Nephron (organoid): Measurements from ENCODE around the gene SLAMF7.
"Not testable (repeated sequence)": the region's sequence is repeated elsewhere in the genome, so short reads cannot be mapped to it uniquely, and the experiment has no call there.

Experiments used
- H3K27ac Mint-ChIP-seq, 3 experiments: 2 replicates each; pipeline ENCODE4 v1.8.0; 2020; ENCODE audit warnings: mixed read lengths in 3 of 3, mild to moderate bottlenecking in 2 of 3, moderate library complexity in 1 of 3
- H3K27me3 Mint-ChIP-seq: 2 replicates; pipeline ENCODE4 v1.8.0; 2021; ENCODE audit warnings: low read depth, mild to moderate bottlenecking, moderate library complexity, mixed read lengths
- H3K36me3 Mint-ChIP-seq: 2 replicates; pipeline ENCODE4 v1.8.0; 2020; ENCODE audit warnings: low read depth, mixed read lengths
- H3K4me1 Mint-ChIP-seq: 2 replicates; pipeline ENCODE4 v1.8.0; 2020; ENCODE audit warnings: mixed read lengths
- H3K4me3 Mint-ChIP-seq, 3 experiments: 2 replicates each; pipeline ENCODE4 v1.8.0; 2020; ENCODE audit warnings: mild to moderate bottlenecking in 3 of 3, mixed read lengths in 3 of 3, moderate library complexity in 2 of 3
- H3K9me3 Mint-ChIP-seq: 2 replicates; pipeline ENCODE4 v1.8.0; 2020; ENCODE audit warnings: mixed read lengths
- TF ChIP-seq, protein P1 (sequence below), 3 experiments: fragments of 200-600 bp; sonication (generic); IDR thresholded peaks; one replicate each; pipeline ENCODE4 v1.5.0; 2021; ENCODE audit warnings: antibody characterized with exemption in 3 of 3; ENCODE audit not compliant: unreplicated experiment in 3 of 3

SLAMF7 gene

DNA sequence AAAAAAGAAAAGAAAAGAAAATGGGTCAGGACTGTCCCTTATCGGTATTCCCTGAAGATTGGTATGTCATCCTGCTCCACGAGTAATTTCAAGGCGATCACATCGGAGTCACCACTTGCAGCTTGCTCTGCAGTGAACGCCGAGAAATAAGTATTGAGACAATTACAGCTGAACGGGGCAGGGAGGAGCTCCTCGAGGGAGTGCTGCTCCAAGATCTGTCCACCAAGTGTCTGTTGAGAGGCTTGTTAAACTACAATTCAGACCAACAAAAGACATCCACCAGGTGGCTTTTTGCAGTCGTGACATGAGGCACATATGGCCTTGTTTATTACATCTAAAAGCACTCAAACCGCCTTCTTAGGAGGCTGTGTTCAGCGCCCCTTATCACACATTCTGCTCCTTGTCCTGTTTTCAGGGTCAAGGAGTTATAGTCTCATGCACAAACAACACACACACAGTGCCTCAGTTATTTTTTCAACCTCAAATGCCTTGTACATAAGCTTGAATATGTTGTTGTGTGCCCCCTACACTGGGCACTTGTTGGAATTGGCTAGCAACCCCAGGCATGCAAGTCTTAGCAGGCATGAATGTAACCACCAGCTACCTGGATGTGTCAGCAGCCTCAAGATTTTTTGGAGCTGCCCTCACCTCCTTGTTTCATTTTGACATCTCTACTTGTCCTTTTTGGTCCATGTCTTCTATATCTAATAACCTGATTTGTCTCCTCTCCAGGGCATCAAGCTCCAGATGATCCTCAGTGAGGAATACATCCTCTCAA lies 14.4 kb upstream of the SLAMF7 start:
- TF ChIP-seq, protein P1, sequence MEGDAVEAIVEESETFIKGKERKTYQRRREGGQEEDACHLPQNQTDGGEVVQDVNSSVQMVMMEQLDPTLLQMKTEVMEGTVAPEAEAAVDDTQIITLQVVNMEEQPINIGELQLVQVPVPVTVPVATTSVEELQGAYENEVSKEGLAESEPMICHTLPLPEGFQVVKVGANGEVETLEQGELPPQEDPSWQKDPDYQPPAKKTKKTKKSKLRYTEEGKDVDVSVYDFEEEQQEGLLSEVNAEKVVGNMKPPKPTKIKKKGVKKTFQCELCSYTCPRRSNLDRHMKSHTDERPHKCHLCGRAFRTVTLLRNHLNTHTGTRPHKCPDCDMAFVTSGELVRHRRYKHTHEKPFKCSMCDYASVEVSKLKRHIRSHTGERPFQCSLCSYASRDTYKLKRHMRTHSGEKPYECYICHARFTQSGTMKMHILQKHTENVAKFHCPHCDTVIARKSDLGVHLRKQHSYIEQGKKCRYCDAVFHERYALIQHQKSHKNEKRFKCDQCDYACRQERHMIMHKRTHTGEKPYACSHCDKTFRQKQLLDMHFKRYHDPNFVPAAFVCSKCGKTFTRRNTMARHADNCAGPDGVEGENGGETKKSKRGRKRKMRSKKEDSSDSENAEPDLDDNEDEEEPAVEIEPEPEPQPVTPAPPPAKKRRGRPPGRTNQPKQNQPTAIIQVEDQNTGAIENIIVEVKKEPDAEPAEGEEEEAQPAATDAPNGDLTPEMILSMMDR (IDR thresholded peaks at IDR 0.05; ENCODE audit: unreplicated experiment in 3 of 3), result no peak
- Mint-ChIP-seq H3K9me3 (peaks cover 3% of the 10 kb centered on the region), H3K27me3 (no peaks in the 10 kb centered on the region), H3K27ac (no peak overlapping the region), H3K4me3 (no peak overlapping the region), H3K4me1 (no peaks in the 10 kb centered on the region), H3K36me3 (no peaks in the 10 kb centered on the region)

DNA sequence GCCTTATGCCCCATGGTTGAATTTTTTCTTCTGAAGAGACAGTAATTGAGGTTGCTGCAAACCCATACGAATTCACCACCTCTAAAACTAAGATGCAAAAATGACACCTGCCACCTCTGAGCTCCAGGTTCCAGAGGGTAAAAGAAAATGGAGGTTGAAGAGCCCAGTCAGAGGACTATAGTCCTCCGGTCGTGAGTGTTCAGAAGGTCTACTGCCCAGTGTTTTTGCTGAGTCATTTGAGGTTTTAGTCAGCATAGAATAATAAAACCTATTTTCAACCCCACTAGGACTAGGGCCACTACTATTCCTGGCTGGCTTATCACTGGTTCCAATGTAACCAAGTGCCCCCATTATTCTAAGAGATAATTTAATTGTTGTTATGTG lies 12.9 kb upstream of the SLAMF7 start:
- Mint-ChIP-seq H3K27ac (no peak overlapping the region), H3K9me3 (no peaks in the 10 kb centered on the region), H3K4me3 (no peak overlapping the region), H3K27me3 (no peaks in the 10 kb centered on the region), H3K36me3 (no peaks in the 10 kb centered on the region), H3K4me1 (no peaks in the 10 kb centered on the region)
- TF ChIP-seq, protein P1 (IDR thresholded peaks at IDR 0.05; ENCODE audit: unreplicated experiment in 3 of 3), result no peak

DNA sequence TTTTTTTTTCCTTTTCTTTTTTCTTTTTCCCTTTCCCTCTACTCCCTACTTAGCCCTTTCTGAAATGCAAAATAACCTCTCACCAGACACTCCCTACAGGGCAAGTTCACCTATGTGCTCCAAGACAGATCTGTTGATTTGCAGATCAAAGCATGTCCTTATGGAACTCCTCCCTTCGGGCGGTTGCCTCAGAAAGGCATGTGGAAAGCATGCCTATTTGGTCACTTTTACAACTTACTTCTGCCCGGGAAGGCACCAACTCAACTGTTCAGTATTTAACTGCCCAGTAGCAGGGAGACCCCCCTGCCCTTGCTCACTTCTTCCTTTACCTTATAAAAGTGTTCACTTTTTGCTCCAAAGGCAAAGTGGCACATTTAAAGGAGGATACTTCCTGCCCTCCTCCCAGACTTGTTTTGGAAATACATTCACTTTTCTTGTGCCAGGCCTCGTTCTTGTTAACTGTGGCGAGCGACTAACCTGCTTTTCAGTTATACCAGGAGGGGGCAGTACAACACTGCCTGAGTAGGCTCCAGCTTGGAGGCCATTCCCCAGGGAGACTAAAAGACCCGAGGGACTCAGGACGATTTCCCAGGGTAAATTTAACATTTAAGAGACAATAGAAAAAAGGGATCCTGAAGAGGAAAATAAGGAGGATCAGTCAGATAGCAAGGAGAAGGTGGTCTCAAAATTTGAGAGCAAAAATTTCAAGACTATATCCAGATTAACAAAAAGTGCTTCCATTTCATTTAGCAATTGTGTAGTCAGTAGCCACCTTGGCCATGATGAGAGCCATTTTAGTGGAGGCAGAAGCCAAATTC lies 12.3 kb upstream of the SLAMF7 start:
- Mint-ChIP-seq H3K9me3 (no peaks in the 10 kb centered on the region), H3K4me1 (no peaks in the 10 kb centered on the region), H3K27me3 (no peaks in the 10 kb centered on the region), H3K4me3 (no peak overlapping the region), H3K36me3 (no peaks in the 10 kb centered on the region), H3K27ac (no peak overlapping the region)
- TF ChIP-seq, protein P1 (IDR thresholded peaks at IDR 0.05; ENCODE audit: unreplicated experiment in 3 of 3), result peak; percentile 80 to 84 (median 81)

DNA sequence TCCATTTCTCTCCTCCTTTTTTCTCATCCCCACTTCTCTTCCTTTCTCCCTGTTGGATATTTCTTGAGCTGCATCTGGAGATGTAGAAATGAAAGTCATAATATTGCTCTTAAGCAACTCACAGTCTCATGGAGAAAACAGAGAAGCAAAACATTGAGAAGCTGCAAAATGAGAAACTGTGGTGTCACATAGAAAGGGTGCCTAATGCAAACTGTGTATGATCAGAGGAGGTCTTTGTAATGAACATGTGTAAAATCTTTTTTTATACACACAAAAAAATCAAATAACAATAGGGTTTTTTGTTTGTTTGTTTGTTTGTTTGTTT lies 11.8 kb upstream of the SLAMF7 start:
- H3K27ac Mint-ChIP-seq, result no peak overlapping the region
- TF ChIP-seq, protein P1 (IDR thresholded peaks at IDR 0.05; ENCODE audit: unreplicated experiment in 3 of 3), result no peak
- H3K4me1 Mint-ChIP-seq, result no peaks in the 10 kb centered on the region

DNA sequence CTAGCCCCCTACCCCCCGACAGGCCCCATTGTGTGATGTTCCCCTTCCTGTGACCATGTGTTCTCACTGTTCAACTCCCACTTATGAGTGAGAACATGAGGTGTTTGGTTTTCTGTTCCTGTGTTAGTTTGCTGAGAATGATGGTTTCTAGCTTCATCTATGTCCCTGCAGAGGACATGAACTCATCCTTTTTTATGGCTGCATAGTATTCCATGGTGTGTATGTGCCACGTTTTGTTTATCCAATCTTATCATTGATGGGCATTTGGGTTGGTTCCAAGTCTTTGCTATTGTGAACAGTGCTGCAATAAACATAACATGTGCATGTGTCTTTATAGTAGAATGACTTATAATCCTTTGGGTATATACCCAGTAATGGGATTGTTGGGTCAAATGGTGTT lies 7.5 kb upstream of the SLAMF7 start:
- H3K27ac Mint-ChIP-seq, H3K4me1 Mint-ChIP-seq, H3K27me3 Mint-ChIP-seq, H3K36me3 Mint-ChIP-seq, H3K9me3 Mint-ChIP-seq, H3K4me3 Mint-ChIP-seq: not testable (repeated sequence)

More for the DNA sequence above, 11.8 kb upstream of the SLAMF7 start:
- Mint-ChIP-seq H3K27me3 (no peaks in the 10 kb centered on the region), H3K36me3 (no peaks in the 10 kb centered on the region), H3K4me3 (no peak overlapping the region), H3K9me3 (no peaks in the 10 kb centered on the region)

DNA sequence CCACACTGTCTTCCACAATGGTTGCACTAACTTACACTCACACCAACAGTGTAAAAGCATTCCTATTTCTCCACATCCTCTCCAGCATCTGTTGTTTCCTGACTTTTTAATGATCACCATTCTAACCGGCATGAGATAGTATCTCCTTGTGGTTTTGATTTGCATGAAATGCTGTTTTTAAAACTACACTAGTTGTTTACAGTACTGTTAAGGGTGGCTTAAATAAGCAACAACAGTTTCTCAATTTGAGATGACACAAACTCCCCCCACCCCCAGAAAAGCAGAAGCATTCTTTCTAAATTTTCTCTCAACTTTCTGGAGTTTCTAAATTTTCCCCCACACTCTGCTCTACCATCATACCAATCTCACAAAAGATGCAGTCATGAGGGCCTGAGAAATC lies 7.1 kb upstream of the SLAMF7 start:
- Mint-ChIP-seq H3K4me1 (no peaks in the 10 kb centered on the region), H3K4me3 (no peak overlapping the region), H3K9me3 (peaks cover 7% of the 10 kb centered on the region), H3K36me3 (no peaks in the 10 kb centered on the region), H3K27ac (no peak overlapping the region), H3K27me3 (no peaks in the 10 kb centered on the region)
- TF ChIP-seq, protein P1 (IDR thresholded peaks at IDR 0.05; ENCODE audit: unreplicated experiment in 3 of 3), result no peak
